HepG2 (cell line): Measurements from ENCODE around the gene PARK7. TPM values are rescaled to one million over a fixed set of nuclear protein-coding genes. Genes with fewer than 3 reads are reported as not detected.

Experiments used
- CCDC6 ChIP-seq: sonication (generic); formaldehyde crosslinking; IDR thresholded peaks from 2 replicates; pipeline ENCODE4 v1.8.1; 2022; ENCODE audit warnings: mild to moderate bottlenecking, missing genetic modification reagents, moderate library complexity
- EEA1 ChIP-seq: sonication (generic); formaldehyde crosslinking; IDR thresholded peaks from 2 replicates; pipeline ENCODE4 v1.5.1; 2020; ENCODE audit warnings: mild to moderate bottlenecking, missing genetic modification reagents, borderline replicate concordance
- ELF4 ChIP-seq: sonication (generic); formaldehyde crosslinking; IDR thresholded peaks from 2 replicates; pipeline ENCODE4 v1.5.0; 2020; ENCODE audit warnings: missing genetic modification reagents, mild to moderate bottlenecking, moderate library complexity, borderline replicate concordance
- IRF1 ChIP-seq: sonication (generic); formaldehyde crosslinking; IDR thresholded peaks from 2 replicates; pipeline ENCODE4 v1.4.0; 2020; ENCODE audit warnings: low read depth, mild to moderate bottlenecking, missing genetic modification reagents
- KDM1A ChIP-seq: IDR thresholded peaks from 2 replicates; pipeline ENCODE4 v1.6.1; 2016; ENCODE audit warnings: missing compliant biosample characterization
- KDM2A ChIP-seq: sonication (generic); formaldehyde crosslinking; IDR thresholded peaks from 2 replicates; pipeline ENCODE4 v1.4.0; 2020; ENCODE audit warnings: low read depth, missing genetic modification reagents, borderline replicate concordance
- MED8 ChIP-seq: sonication (generic); formaldehyde crosslinking; IDR thresholded peaks from 2 replicates; pipeline ENCODE4 v1.8.1; 2023; ENCODE audit warnings: mild to moderate bottlenecking, missing genetic modification reagents; ENCODE audit not compliant: insufficient replicate concordance
- MYC ChIP-seq: sonication (generic); formaldehyde crosslinking; IDR thresholded peaks from 2 replicates; pipeline ENCODE4 v1.9.0; 2021; ENCODE audit warnings: missing genetic modification reagents, borderline replicate concordance
- PHF21A ChIP-seq: sonication (generic); formaldehyde crosslinking; IDR thresholded peaks from 2 replicates; pipeline ENCODE4 v1.5.0; 2020; ENCODE audit warnings: mild to moderate bottlenecking, missing genetic modification reagents
- POLR2G ChIP-seq: fragments of 200-400 bp; formaldehyde crosslinking; IDR thresholded peaks from 2 replicates; pipeline ENCODE4 v1.6.1; 2018; ENCODE audit warnings: mild to moderate bottlenecking, low read depth, low read length, moderate library complexity
- PPARG ChIP-seq: conservative IDR thresholded peaks from 2 replicates; pipeline ENCODE4 v1.6.1; 2016; ENCODE audit warnings: missing biosample characterization, missing genetic modification reagents
- PRDM4 ChIP-seq: sonication (generic); formaldehyde crosslinking; IDR thresholded peaks from 2 replicates; pipeline ENCODE4 v1.9.0; 2021; ENCODE audit warnings: missing genetic modification reagents, borderline replicate concordance
- ZBTB20 ChIP-seq: sonication (generic); formaldehyde crosslinking; IDR thresholded peaks from 2 replicates; pipeline ENCODE4 v1.8.1; 2023; ENCODE audit warnings: missing genetic modification reagents, low read depth, mild to moderate bottlenecking, borderline replicate concordance
- ZBTB38 ChIP-seq: sonication (generic); formaldehyde crosslinking; IDR thresholded peaks from 2 replicates; pipeline ENCODE4 v1.5.1; 2020; ENCODE audit warnings: mild to moderate bottlenecking, missing genetic modification reagents
- ZBTB7B ChIP-seq: sonication (generic); formaldehyde crosslinking; IDR thresholded peaks from 2 replicates; pipeline ENCODE4 v1.4.0; 2020; ENCODE audit warnings: missing genetic modification reagents
- ZFP1 ChIP-seq: IDR thresholded peaks from 2 replicates; pipeline ENCODE4 v1.6.1; 2016
- ZGPAT ChIP-seq: IDR thresholded peaks from 2 replicates; pipeline ENCODE4 v1.6.1; 2016; ENCODE audit warnings: mild to moderate bottlenecking
- ZNF292 ChIP-seq: sonication (generic); formaldehyde crosslinking; IDR thresholded peaks from 2 replicates; pipeline ENCODE4 v1.8.1; 2022; ENCODE audit warnings: mild to moderate bottlenecking, low read depth, missing genetic modification reagents, borderline replicate concordance
- ZNF549 ChIP-seq: sonication (generic); formaldehyde crosslinking; IDR thresholded peaks from 2 replicates; pipeline ENCODE4 v1.5.0; 2020; ENCODE audit warnings: missing genetic modification reagents
- ZNF724P ChIP-seq: sonication (generic); formaldehyde crosslinking; IDR thresholded peaks from 2 replicates; pipeline ENCODE4 v1.8.0; 2022; ENCODE audit warnings: missing genetic modification reagents, borderline replicate concordance
- ZNF780A ChIP-seq: sonication (generic); formaldehyde crosslinking; IDR thresholded peaks from 2 replicates; pipeline ENCODE4 v1.8.0; 2022; ENCODE audit warnings: mild to moderate bottlenecking, missing genetic modification reagents, moderate library complexity
- ZSCAN5A ChIP-seq: sonication (generic); formaldehyde crosslinking; IDR thresholded peaks from 2 replicates; pipeline ENCODE4 v1.8.0; 2022; ENCODE audit warnings: mild to moderate bottlenecking, missing genetic modification reagents, borderline replicate concordance
- polyA plus RNA-seq, 8 experiments: library from polyadenylated mRNA; depleted of rRNA in 3 of 8; stranded (reverse) in 7 of 8; unstranded in 1 of 8; fragments of >200 nt; fragmentation: Illumina TruSeq in 4 of 8; extraction: Trizol in 4 of 8; gene quantifications; 2 replicates each; pipeline versions ENCODE4 v1.2.1 to v1.2.3, GENCODE V29; 2011 to 2016; ENCODE audit warnings: low read depth in 4 of 8, missing spikeins in 1 of 8, mixed read lengths in 1 of 8; ENCODE audit not compliant: insufficient read depth in 1 of 8
- total RNA-seq, 5 experiments: library from RNA; depleted of rRNA; stranded (reverse); fragments of >200 nt; fragmentation: Illumina TruSeq; extraction: Trizol; gene quantifications; 2 replicates each; pipeline ENCODE4 v1.2.3, GENCODE V29; 2016; ENCODE audit warnings: low read depth in 1 of 5

The PARK7 gene
- total and polyA plus RNA-seq, 2 of the 13 experiments (the other 11 are each of a cell fraction or from before 2014, with no cell fraction given): 212 to 296 TPM

GRCh38 chr1:8026976-8027747 is 65.7 kb downstream of the PARK7 start (continued):
- TF ChIP-seq ZNF292 (CRISPR knock-in tag) (peak; percentile 42; the same call in 1 of the 2 replicates), IRF1 (CRISPR knock-in tag) (no peak), KDM2A (peak; percentile 65; the same call in 1 of the 2 replicates), ELF4 (CRISPR knock-in tag) (peak; percentile 57; the same call in 1 of the 2 replicates), MYC (CRISPR knock-in tag) (peak; percentile 73; the same call in 1 of the 2 replicates), ZBTB7B (CRISPR knock-in tag) (peak; percentile 93), KDM1A (no peak), EEA1 (CRISPR knock-in tag) (peak; percentile 82), ZNF549 (CRISPR knock-in tag) (no peak), ZSCAN5A (CRISPR knock-in tag) (peak; percentile 51; the same call in 1 of the 2 replicates), ZNF780A (CRISPR knock-in tag) (0 out of 2 replicates have a peak, but pooled peaks have one; percentile 40), ZBTB20 (peak; percentile 18; the same call in 1 of the 2 replicates), POLR2G (peak; percentile 87), ZGPAT (peak; percentile 94), ZNF724P (CRISPR knock-in tag) (no peak), MED8 (CRISPR knock-in tag) (peak; percentile 92), CCDC6 (CRISPR knock-in tag) (0 out of 2 replicates have a peak, but pooled peaks have one; percentile 15), ZBTB38 (CRISPR knock-in tag) (peak; percentile 58; the same call in 1 of the 2 replicates), PPARG (CRISPR knock-in tag) (peak; percentile 72), PRDM4 (no peak), PHF21A (peak; percentile 94), ZFP1 (CRISPR knock-in tag) (no peak)
